HFF-Myc (cell line): ENCODE measurements around the gene TANC1.

ENCODE experiments used
- DNase-seq: peaks from one replicate; pipeline ENCODE4 v3.0.0-alpha.2; 2011; ENCODE audit warnings: low read depth; ENCODE audit errors: extremely low read depth
- H3K4me3 ChIP-seq: replicated peaks from 2 replicates; pipeline ENCODE4 v1.5.1; 2011; ENCODE audit warnings: low read depth, mild to moderate bottlenecking, control low read depth, low read length
- CTCF ChIP-seq: IDR thresholded peaks from 2 replicates; pipeline ENCODE4 v1.5.1; 2012; ENCODE audit warnings: mild to moderate bottlenecking, low read depth, low read length, control low read depth; ENCODE audit errors: missing control alignments

The TANC1 gene

GRCh38 chr2:158928515-158928914, 39.9 kb upstream of the TANC1 start:
- TF ChIP-seq CTCF: no peak
- H3K4me3 ChIP-seq: no peak overlapping the region
- DNase-seq: no peak

- no peak overlapping the region for H3K4me3 ChIP-seq
- no peak for DNase-seq
- TF ChIP-seq CTCF: no peak
Measured at GRCh38 chr2:158928965-158929364, 39.5 kb upstream of the TANC1 start.

- no peak overlapping the region for H3K4me3 ChIP-seq
- TF ChIP-seq CTCF: no peak
- peak; percentile 40 for DNase-seq
Measured at GRCh38 chr2:158931572-158931971, 36.9 kb upstream of the TANC1 start.

- no peak for TF ChIP-seq CTCF
- DNase-seq: no peak
- H3K4me3 ChIP-seq: no peak overlapping the region
Measured at GRCh38 chr2:158932131-158932645, 36.3 kb upstream of the TANC1 start.

- no peak for TF ChIP-seq CTCF
Measured at GRCh38 chr2:158934170-158934569, 34.3 kb upstream of the TANC1 start.

GRCh38 chr2:158935617-158936016, 32.8 kb upstream of the TANC1 start:
- no peak for TF ChIP-seq CTCF
- no peak for DNase-seq
- no peak overlapping the region for H3K4me3 ChIP-seq

More at GRCh38 chr2:158934170-158934569, 34.3 kb upstream of the TANC1 start:
- DNase-seq: no peak
- no peak overlapping the region for H3K4me3 ChIP-seq

GRCh38 chr2:158936978-158937377, 31.5 kb upstream of the TANC1 start:
- DNase-seq: peak; percentile 85
- no peak overlapping the region for H3K4me3 ChIP-seq
- TF ChIP-seq CTCF: no peak
